GM18909 (cell line): ENCODE results near the gene RNF113A.
A peak's percentile ranks its signal among the peaks of the same experiment; 100 is the strongest.
"Not testable (repeated sequence)": the region's sequence is repeated elsewhere in the genome, so short reads cannot be mapped to it uniquely, and the experiment has no call there.

ENCODE experiments used
- ATAC-seq: cut with Tn5 transposase; IDR thresholded peaks from one replicate; pipeline ENCODE4 v1.9.1; 2021; ENCODE audit warnings: mild to moderate bottlenecking; ENCODE audit not compliant: unreplicated experiment, poor library complexity

The RNF113A gene

GRCh38 chrX:119871599-119872395 is at the start of gene RNF113A, which contains the start of gene NDUFA1:
RNF113A (minus strand) TSS chrX:119871733; CDS start chrX:119871613, 120 bp downstream.
NDUFA1 (plus strand) TSS chrX:119871832; CDS start chrX:119871912, 80 bp downstream.
- peak; percentile 90 for ATAC-seq

GRCh38 chrX:119919835-119920585 is 48.5 kb upstream of the RNF113A start:
- ATAC-seq, result no peak

GRCh38 chrX:119917877-119918276 is 46.3 kb upstream of the RNF113A start:
- ATAC-seq, result no peak

GRCh38 chrX:119916310-119916709 is 44.8 kb upstream of the RNF113A start:
- ATAC-seq, result no peak

GRCh38 chrX:119900976-119901375 is 29.4 kb upstream of the RNF113A start:
- ATAC-seq, result no peak

- no peak for ATAC-seq
These were observed 27.6 kb upstream of the RNF113A start for GRCh38 chrX:119899125-119899524.

- no peak for ATAC-seq
These were observed 24.4 kb upstream of the RNF113A start, which contains the start of gene AKAP14 for GRCh38 chrX:119895843-119896326. AKAP14 (plus strand) TSS chrX:119895893; CDS start chrX:119903224, 7,331 bp downstream.

GRCh38 chrX:119891961-119892692 is 20.6 kb upstream of the RNF113A start:
- not testable (repeated sequence) for ATAC-seq

- not testable (repeated sequence) for ATAC-seq
These were observed 19.1 kb upstream of the RNF113A start for GRCh38 chrX:119890626-119891025.

GRCh38 chrX:119887721-119888425 is 16.3 kb upstream of the RNF113A start:
- ATAC-seq, result peak; percentile 93

GRCh38 chrX:119885554-119886428 is 14.3 kb upstream of the RNF113A start:
- ATAC-seq, result no peak

GRCh38 chrX:119880552-119881437 is 9.3 kb upstream of the RNF113A start:
- peak; percentile 93 for ATAC-seq

GRCh38 chrX:119880076-119880475 is 8.5 kb upstream of the RNF113A start:
- no peak for ATAC-seq

- ATAC-seq, result no peak
These were observed 7.2 kb upstream of the RNF113A start for GRCh38 chrX:119878740-119879139.

- ATAC-seq, result peak; percentile 44
These were observed 311 bp downstream of the RNF113A start for GRCh38 chrX:119871245-119871598.

- ATAC-seq, result peak; percentile 14
These were observed 854 bp downstream of the RNF113A start for GRCh38 chrX:119870626-119871131.

GRCh38 chrX:119853444-119853843 is 18.1 kb downstream of the RNF113A start:
- no peak for ATAC-seq
